Right lobe of liver (tissue), 4 donors: ENCODE results near the gene TTLL5.

Source experiments
- POLR2A ChIP-seq: fragments of 450-650 bp; IDR thresholded peaks from one replicate; pipeline ENCODE4 v1.6.1; 2017; ENCODE audit warnings: antibody characterized with exemption, mild to moderate bottlenecking
- TF ChIP-seq, protein P1 (sequence below), 4 donors: fragments of 200-600 bp in 3 of 4; fragments of 450-650 bp in 1 of 4; IDR thresholded peaks; one replicate each; pipeline versions ENCODE4 v1.5.1 to v1.8.0; 2016 to 2022; ENCODE audit warnings: antibody characterized with exemption in 4 of 4, mild to moderate bottlenecking in 2 of 4
- donor health status: DM: no; HTN: no; CAD: no.
- donor health status: DM: no; HTN: no; CAD: no.
- donor health status: DM: no; HTN: yes; CAD: no.

- TF ChIP-seq, protein P1, sequence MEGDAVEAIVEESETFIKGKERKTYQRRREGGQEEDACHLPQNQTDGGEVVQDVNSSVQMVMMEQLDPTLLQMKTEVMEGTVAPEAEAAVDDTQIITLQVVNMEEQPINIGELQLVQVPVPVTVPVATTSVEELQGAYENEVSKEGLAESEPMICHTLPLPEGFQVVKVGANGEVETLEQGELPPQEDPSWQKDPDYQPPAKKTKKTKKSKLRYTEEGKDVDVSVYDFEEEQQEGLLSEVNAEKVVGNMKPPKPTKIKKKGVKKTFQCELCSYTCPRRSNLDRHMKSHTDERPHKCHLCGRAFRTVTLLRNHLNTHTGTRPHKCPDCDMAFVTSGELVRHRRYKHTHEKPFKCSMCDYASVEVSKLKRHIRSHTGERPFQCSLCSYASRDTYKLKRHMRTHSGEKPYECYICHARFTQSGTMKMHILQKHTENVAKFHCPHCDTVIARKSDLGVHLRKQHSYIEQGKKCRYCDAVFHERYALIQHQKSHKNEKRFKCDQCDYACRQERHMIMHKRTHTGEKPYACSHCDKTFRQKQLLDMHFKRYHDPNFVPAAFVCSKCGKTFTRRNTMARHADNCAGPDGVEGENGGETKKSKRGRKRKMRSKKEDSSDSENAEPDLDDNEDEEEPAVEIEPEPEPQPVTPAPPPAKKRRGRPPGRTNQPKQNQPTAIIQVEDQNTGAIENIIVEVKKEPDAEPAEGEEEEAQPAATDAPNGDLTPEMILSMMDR (IDR thresholded peaks at IDR 0.05), result no peak
- no peak for TF ChIP-seq POLR2A
Observed at GRCh38 chr14:75649773-75650172, 11.3 kb upstream of the TTLL5 start.
